H1 (cell line): ENCODE measurements around the gene MMP19. TPM values are rescaled to one million over a fixed set of nuclear protein-coding genes. Genes with fewer than 3 reads are reported as not detected.
"Not testable (repeated sequence)": the region's sequence is repeated elsewhere in the genome, so short reads cannot be mapped to it uniquely, and the experiment has no call there.

Experiments used
- CTCF ChIA-PET: fragments of 300-600 bp; sonication (Branson Sonifier 250); formaldehyde crosslinking; loops from one replicate; lab custom pipeline; 2021; ENCODE audit not compliant: partially characterized antibody; lab: Charles Lee
- POLR2A ChIA-PET: fragments of 300-600 bp; sonication (Branson Sonifier 250); formaldehyde crosslinking; loops from one replicate; lab custom pipeline; 2021; ENCODE audit warnings: inconsistent platforms; ENCODE audit not compliant: partially characterized antibody; lab: Charles Lee
- DNase-seq, 2 experiments: peaks; one replicate each; pipeline versions ENCODE4 v3.0.0 to v3.0.0-alpha.2; 2010 to 2022; ENCODE audit warnings: low spot score in 2 of 2, low read depth in 1 of 2, mixed read lengths in 1 of 2
- FAIRE-seq: peaks from 2 replicates; lab custom pipeline; 2011; peaks lifted over from hg19 to GRCh38; lab: Jason Lieb, UNC
- H2AFZ ChIP-seq: 2 replicates; pipeline ENCODE4 v1.8.1; 2012; ENCODE audit warnings: low read length, inconsistent platforms
- H2AK5ac ChIP-seq: 2 replicates; pipeline ENCODE4 v1.6.1; 2013; ENCODE audit warnings: low read depth, low read length
- H2BK120ac ChIP-seq: replicated peaks from 2 replicates; pipeline ENCODE3; 2013; ENCODE audit warnings: low read depth, low read length, inconsistent platforms
- H2BK12ac ChIP-seq: 2 replicates; pipeline ENCODE4 v1.6.1; 2013; ENCODE audit warnings: low read depth, low read length
- H2BK15ac ChIP-seq: 2 replicates; pipeline ENCODE4 v1.6.1; 2013; ENCODE audit warnings: low read length
- H2BK20ac ChIP-seq: 2 replicates; pipeline ENCODE4 v1.6.1; 2013; ENCODE audit warnings: low read length
- H2BK5ac ChIP-seq: 2 replicates; pipeline ENCODE4 v1.6.1; 2013; ENCODE audit warnings: low read depth, low read length
- H3K14ac ChIP-seq: 2 replicates; pipeline ENCODE4 v1.6.1; 2013; ENCODE audit warnings: inconsistent platforms; ENCODE audit not compliant: insufficient read length
- H3K18ac ChIP-seq: 2 replicates; pipeline ENCODE4 v1.6.1; 2013; ENCODE audit warnings: low read length; ENCODE audit errors: extremely low read depth
- H3K23ac ChIP-seq: 2 replicates; pipeline ENCODE4 v1.6.1; 2013; ENCODE audit warnings: inconsistent platforms; ENCODE audit not compliant: insufficient read length
- H3K23me2 ChIP-seq: 2 replicates; pipeline ENCODE4 v1.6.1; 2013; ENCODE audit warnings: low read depth, low read length
- H3K27ac ChIP-seq: 2 replicates; pipeline ENCODE4 v1.6.1; 2011; ENCODE audit warnings: low read depth, low read length, inconsistent platforms
- H3K27me3 ChIP-seq, 4 experiments: replicated peaks in 1 of 4; 1 replicate in 1 of 4; 2 replicates in 3 of 4; pipeline versions ENCODE4 v1.6.1 to v1.8.1; 2011 to 2013; ENCODE audit warnings: low read length in 3 of 4, mild to moderate bottlenecking in 3 of 4, inconsistent platforms in 2 of 4, mixed read lengths in 2 of 4, moderate library complexity in 1 of 4; ENCODE audit not compliant: control insufficient read depth in 3 of 4, insufficient read depth in 3 of 4; ENCODE audit errors: extremely low read depth in 1 of 4
- H3K36me3 ChIP-seq, 4 experiments: 2 replicates each; pipeline versions ENCODE4 v1.6.1 to v1.8.1; 2011 to 2013; ENCODE audit warnings: mild to moderate bottlenecking in 4 of 4, low read length in 3 of 4, moderate library complexity in 2 of 4, control low read depth in 1 of 4, inconsistent platforms in 1 of 4; ENCODE audit not compliant: insufficient read depth in 4 of 4, control insufficient read depth in 2 of 4
- H3K4ac ChIP-seq: replicated peaks from 2 replicates; pipeline ENCODE3; 2013; ENCODE audit warnings: low read length, low read depth, mixed read lengths, inconsistent platforms; ENCODE audit not compliant: insufficient read length
- H3K4me1 ChIP-seq, 4 experiments: replicated peaks in 1 of 4; 1 replicate in 1 of 4; 2 replicates in 3 of 4; pipeline versions ENCODE4 v1.6.1 to v1.8.1; 2011 to 2013; ENCODE audit warnings: low read length in 3 of 4, inconsistent platforms in 2 of 4, mixed read lengths in 1 of 4; ENCODE audit not compliant: insufficient read depth in 4 of 4, control insufficient read depth in 3 of 4
- H3K4me2 ChIP-seq, 2 experiments: 2 replicates each; pipeline versions ENCODE4 v1.6.1 to v1.8.1; 2011 to 2013; ENCODE audit warnings: low read depth in 2 of 2, low read length in 2 of 2, control low read depth in 1 of 2, inconsistent platforms in 1 of 2, mild to moderate bottlenecking in 1 of 2; ENCODE audit not compliant: insufficient read depth in 1 of 2
- H3K4me3 ChIP-seq, 4 experiments: fragments of 200-600, 300-600 bp in 1 of 4; sonication (generic), shearing (Covaris generic), sonication (Bioruptor Twin) in 1 of 4; 2 replicates each; pipeline versions ENCODE4 v1.5.1 to v1.8.1; 2011 to 2016; ENCODE audit warnings: low read length in 4 of 4, low read depth in 3 of 4, control low read depth in 2 of 4, inconsistent platforms in 2 of 4, mild to moderate bottlenecking in 2 of 4, mixed read lengths in 1 of 4, moderate library complexity in 1 of 4; ENCODE audit not compliant: insufficient read depth in 2 of 4; ENCODE audit errors: extremely low read depth in 1 of 4
- H3K56ac ChIP-seq: replicated peaks from 2 replicates; pipeline ENCODE3; 2013; ENCODE audit warnings: low read depth, mild to moderate bottlenecking, mixed read lengths, low read length, inconsistent platforms; ENCODE audit not compliant: insufficient read length
- H3K79me1 ChIP-seq: 2 replicates; pipeline ENCODE4 v1.6.1; 2013; ENCODE audit warnings: low read depth, low read length, control low read depth
- H3K79me2 ChIP-seq, 2 experiments: 2 replicates each; pipeline versions ENCODE4 v1.6.1 to v1.8.1; 2012 to 2013; ENCODE audit warnings: low read length in 2 of 2, mild to moderate bottlenecking in 2 of 2, inconsistent platforms in 1 of 2; ENCODE audit not compliant: insufficient read depth in 2 of 2, control insufficient read depth in 1 of 2
- H3K9ac ChIP-seq, 4 experiments: replicated peaks in 1 of 4; 1 replicate in 1 of 4; 2 replicates in 3 of 4; pipeline versions ENCODE4 v1.6.1 to v1.8.1; 2011 to 2013; ENCODE audit warnings: low read depth in 3 of 4, low read length in 3 of 4, control low read depth in 2 of 4, mild to moderate bottlenecking in 2 of 4, moderate library complexity in 2 of 4, inconsistent platforms in 1 of 4; ENCODE audit errors: extremely low read depth in 1 of 4
- H3K9me3 ChIP-seq, 2 experiments: 2 replicates each; pipeline versions ENCODE4 v1.6.1 to v1.8.1; 2012 to 2013; ENCODE audit warnings: mild to moderate bottlenecking in 2 of 2, moderate library complexity in 2 of 2, control low read depth in 1 of 2, inconsistent platforms in 1 of 2, low read depth in 1 of 2, low read length in 1 of 2, mixed read lengths in 1 of 2; ENCODE audit not compliant: insufficient read depth in 2 of 2
- H4K20me1 ChIP-seq, 2 experiments: replicated peaks in 1 of 2; 2 replicates each; pipeline versions ENCODE3 to v1.8.1; 2011 to 2013; ENCODE audit warnings: inconsistent platforms in 2 of 2, low read length in 2 of 2, mild to moderate bottlenecking in 1 of 2; ENCODE audit not compliant: insufficient read depth in 2 of 2, control insufficient read depth in 1 of 2
- H4K5ac ChIP-seq: 2 replicates; pipeline ENCODE4 v1.6.1; 2013; ENCODE audit warnings: low read length, low read depth, mixed read lengths, inconsistent platforms; ENCODE audit not compliant: insufficient read length
- H4K8ac ChIP-seq: 2 replicates; pipeline ENCODE4 v1.8.0; 2013; ENCODE audit warnings: mild to moderate bottlenecking, moderate library complexity, low read length, inconsistent platforms; ENCODE audit not compliant: insufficient read depth; ENCODE audit errors: extremely low read depth
- H4K91ac ChIP-seq: replicated peaks from 2 replicates; pipeline ENCODE3; 2013; ENCODE audit warnings: low read length, mixed read lengths, inconsistent platforms; ENCODE audit not compliant: insufficient read length
- WGBS, 2 experiments: shearing (Covaris generic) in 1 of 2; methylation state at CpG; one replicate each; pipeline versions ENCODE4 v1.1.6 to v1.1.7; 2013 to 2015; ENCODE audit warnings: low lambda C conversion rate in 2 of 2, mixed read lengths in 2 of 2, inconsistent platforms in 1 of 2, low coverage in 1 of 2, missing lambda C conversion rate in 1 of 2; ENCODE audit not compliant: insufficient replicate concordance in 2 of 2, insufficient coverage in 1 of 2, insufficient read length in 1 of 2; ENCODE audit errors: extremely low coverage in 1 of 2, missing lambda C conversion rate in 1 of 2; 5-methylcytosine and 5-hydroxymethylcytosine counted together
- polyA plus RNA-seq, 7 experiments: library from polyadenylated mRNA; depleted of rRNA in 3 of 7; stranded (reverse) in 5 of 7; unstranded in 2 of 7; fragments of >200 nt in 5 of 7; fragments of 200-250 nt in 2 of 7; gene quantifications; 1 replicate in 5 of 7; 2 replicates in 1 of 7; 4 replicates in 1 of 7; pipeline versions ENCODE4 v1.2.1 to v1.2.3, GENCODE V29; 2011 to 2013; ENCODE audit warnings: missing spikeins in 2 of 7, mixed read lengths in 2 of 7
- total RNA-seq: library from RNA; stranded (reverse); fragmentation: NEBNext Ultra II Directional; extraction: Animal tissue kit (Norgen Biotek cat#: 25700); gene quantifications from 2 replicates; pipeline ENCODE4 v1.2.1, GENCODE V29; 2021

MMP19 gene
- total and polyA plus RNA-seq, 2 of the 8 experiments (the other 6 are each of a cell fraction or from before 2014, with no cell fraction given) = 2.7 to 3.3 TPM

DNA sequence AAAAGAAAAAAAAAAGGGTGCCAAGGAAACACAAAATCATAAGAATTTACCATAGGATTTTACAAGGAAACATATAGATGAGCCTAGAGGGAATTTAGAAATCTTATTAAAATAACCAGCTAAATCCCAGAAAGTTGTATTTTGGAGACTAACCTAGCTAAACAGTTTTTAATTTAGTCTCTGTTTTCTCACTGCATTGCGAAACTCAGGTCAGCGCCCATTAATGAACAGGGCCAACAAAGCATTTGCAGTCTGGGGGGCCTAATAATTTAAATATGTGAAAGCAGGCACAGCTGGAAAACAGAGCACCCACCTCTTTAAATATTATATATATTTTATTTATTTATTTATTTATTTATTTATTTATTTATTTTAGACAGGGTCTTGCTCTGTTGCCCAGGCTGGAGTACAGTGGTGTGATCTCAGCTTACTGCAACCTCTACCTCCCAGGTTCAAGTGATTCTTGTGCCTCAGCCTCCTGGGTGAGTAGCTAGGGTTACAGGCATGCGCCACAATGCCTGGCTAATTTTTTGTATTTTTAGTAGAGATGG lies 23.8 kb upstream of the MMP19 start:
- H3K79me2 ChIP-seq, H2BK120ac ChIP-seq, H3K23me2 ChIP-seq, H3K9me3 ChIP-seq, FAIRE-seq, H4K5ac ChIP-seq, H3K27ac ChIP-seq, H2BK15ac ChIP-seq, H3K14ac ChIP-seq, H2AFZ ChIP-seq, H3K56ac ChIP-seq, H4K91ac ChIP-seq, H2AK5ac ChIP-seq, H3K4ac ChIP-seq, H4K8ac ChIP-seq, H3K27me3 ChIP-seq, H3K36me3 ChIP-seq, H3K4me2 ChIP-seq, H2BK20ac ChIP-seq, H3K79me1 ChIP-seq, DNase-seq, H3K23ac ChIP-seq, H3K4me1 ChIP-seq, CTCF ChIA-PET, H3K18ac ChIP-seq, H4K20me1 ChIP-seq, H2BK5ac ChIP-seq, H3K4me3 ChIP-seq, H2BK12ac ChIP-seq, H3K9ac ChIP-seq: not testable (repeated sequence)
- WGBS, 2 experiments = 96% methylated on average over 3 of the region's 3 CpGs; no CpG with 5 or more reads in 1 of the 2 experiments
- POLR2A ChIA-PET = interaction anchor here (1.4 kb wide), 1 partner anchor 17 kb away, joined by 3 read pairs; no protein-coding TSS in a partner anchor
